ENCODE measurements around the gene ENPP1. TPM values are rescaled to one million over a fixed set of nuclear protein-coding genes. Genes with fewer than 3 reads are reported as not detected.
"Not testable (repeated sequence)": the region's sequence is repeated elsewhere in the genome, so short reads cannot be mapped to it uniquely, and the experiment has no call there.

ENPP1 gene
- total RNA-seq, 1 experiment from 2014 or later = 3.1 TPM

DNA sequence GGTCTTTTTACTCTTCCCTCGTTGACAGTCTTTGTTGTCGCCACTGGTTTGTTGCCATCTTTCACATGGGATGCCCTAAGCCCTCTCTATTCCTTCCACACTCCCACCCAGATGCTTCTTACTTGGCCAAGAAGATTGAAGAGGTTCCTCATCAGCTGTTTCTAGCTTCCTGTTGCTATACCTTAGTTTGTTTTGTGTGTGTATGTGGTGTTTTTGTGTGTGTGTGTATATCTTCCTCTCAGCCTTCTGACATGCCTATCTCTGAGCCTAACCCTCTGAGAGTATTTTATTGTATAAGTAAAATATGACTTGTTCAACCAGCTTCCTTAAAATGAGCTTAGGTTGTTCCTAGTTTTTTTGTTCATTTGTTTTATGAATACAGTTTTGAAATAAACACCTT lies 35.9 kb downstream of the ENPP1 start:
- no peak for DNase-seq
- Histone ChIP-seq H3K9me3 (no peaks in the 10 kb centered on the region), H3K4me3 (no peak overlapping the region), H3K36me3 (no peaks in the 10 kb centered on the region), H3K27me3 (no peaks in the 10 kb centered on the region)

DNA sequence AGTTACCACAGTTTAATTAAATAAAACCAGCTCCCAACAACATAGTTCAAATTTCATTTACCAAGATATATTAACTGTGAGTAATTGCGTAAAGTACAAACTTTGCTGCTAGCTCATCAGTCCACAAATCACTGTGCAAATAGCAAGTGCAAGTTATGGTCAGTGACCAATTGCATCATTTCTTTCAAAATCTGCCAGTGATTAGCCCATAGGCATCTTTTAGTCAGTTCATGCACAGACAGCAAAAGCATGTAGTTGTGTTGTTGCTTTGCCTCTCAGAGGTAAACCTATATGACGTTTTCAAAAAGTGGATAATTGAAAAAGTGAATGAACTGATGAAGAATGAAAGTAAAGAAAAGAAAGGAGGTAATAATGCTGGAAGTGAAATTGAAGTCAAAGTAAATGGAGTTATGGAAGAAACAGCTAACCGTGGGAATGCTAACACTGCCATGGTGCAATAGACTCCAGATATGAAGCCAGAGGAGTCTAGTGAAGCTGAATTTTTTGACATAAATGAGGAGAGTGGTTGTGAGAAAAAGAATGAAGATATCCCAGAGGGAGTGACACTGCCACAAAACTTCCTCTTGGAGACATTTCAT lies 36.5 kb downstream of the ENPP1 start:
- Histone ChIP-seq H3K36me3 (no peaks in the 10 kb centered on the region), H3K4me3 (no peak overlapping the region), H3K9me3 (no peaks in the 10 kb centered on the region), H3K27me3 (no peaks in the 10 kb centered on the region)
- no peak for DNase-seq

DNA sequence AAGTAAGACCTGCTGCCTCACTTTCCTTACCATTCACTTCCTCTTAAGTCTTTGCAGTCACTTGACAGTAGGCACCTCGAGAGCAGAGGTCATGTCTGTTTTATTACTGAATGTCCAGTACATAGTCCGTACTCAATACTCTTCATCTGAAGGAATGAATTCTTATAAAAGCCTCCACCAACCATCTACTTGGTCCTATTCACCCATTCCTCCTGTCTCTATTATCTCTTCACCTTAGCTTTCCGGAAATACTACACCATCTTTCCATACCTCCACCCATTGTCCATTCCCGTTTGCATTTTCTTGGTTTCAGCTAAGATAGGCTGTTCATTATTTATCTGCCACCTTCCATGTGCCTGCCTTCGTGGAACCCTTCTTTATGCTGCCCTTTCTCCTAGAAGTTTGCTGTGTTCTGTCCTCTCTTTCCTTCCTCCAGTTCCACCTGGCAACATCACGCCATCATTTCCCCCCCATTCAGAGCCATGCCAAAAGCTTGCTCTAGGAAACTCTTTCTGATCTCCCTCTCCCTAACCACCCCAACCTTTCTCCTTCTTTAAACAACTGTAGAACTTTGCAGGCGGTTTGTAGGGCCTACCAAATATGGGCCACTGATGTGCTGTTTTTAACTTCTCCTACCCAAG lies 38.3 kb downstream of the ENPP1 start:
- Histone ChIP-seq H3K36me3 (no peaks in the 10 kb centered on the region), H3K27me3 (no peaks in the 10 kb centered on the region), H3K4me3 (no peak overlapping the region), H3K9me3 (no peaks in the 10 kb centered on the region)
- no peak for DNase-seq

DNA sequence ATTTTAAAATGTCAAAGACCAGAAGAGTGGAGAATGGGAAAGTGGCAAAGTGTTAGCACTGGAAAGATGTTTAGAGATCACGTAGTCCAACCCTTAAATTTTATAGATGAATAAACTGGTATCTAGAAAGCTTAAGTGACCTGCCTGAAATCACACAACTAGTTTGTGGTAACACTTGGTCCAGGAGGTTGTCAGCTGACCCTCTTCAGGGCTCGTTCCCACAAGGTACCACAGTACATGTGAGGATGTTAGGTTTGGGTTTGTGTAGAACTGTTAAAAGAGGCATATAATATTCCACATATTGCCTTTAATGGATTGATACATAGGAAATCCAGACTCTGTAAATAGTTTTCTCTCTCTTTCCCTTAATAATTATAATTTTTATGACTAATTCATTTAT lies 39.1 kb downstream of the ENPP1 start:
- Histone ChIP-seq H3K4me3 (no peak overlapping the region), H3K27me3 (no peaks in the 10 kb centered on the region), H3K36me3 (no peaks in the 10 kb centered on the region), H3K9me3 (no peaks in the 10 kb centered on the region)
- DNase-seq = no peak

DNA sequence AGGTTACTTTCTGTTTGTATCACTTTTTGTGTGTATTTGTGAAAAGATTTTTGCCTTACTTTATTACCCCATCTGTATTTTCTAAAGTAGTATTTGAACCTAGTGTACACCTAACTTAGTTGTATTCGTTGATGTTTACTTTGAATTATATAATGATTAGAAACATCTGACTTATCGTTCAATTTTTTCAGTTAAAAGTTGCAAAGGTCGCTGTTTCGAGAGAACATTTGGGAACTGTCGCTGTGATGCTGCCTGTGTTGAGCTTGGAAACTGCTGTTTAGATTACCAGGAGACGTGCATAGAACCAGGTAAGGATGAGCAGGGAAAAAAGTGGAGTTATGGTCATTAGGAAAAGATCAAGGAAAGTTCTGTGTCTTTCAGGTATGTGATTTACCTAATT lies 42.0 kb downstream of the ENPP1 start:
- Histone ChIP-seq H3K4me3 (no peak overlapping the region), H3K9me3 (no peaks in the 10 kb centered on the region), H3K27me3 (no peaks in the 10 kb centered on the region), H3K36me3 (no peaks in the 10 kb centered on the region)
- no peak for DNase-seq

DNA sequence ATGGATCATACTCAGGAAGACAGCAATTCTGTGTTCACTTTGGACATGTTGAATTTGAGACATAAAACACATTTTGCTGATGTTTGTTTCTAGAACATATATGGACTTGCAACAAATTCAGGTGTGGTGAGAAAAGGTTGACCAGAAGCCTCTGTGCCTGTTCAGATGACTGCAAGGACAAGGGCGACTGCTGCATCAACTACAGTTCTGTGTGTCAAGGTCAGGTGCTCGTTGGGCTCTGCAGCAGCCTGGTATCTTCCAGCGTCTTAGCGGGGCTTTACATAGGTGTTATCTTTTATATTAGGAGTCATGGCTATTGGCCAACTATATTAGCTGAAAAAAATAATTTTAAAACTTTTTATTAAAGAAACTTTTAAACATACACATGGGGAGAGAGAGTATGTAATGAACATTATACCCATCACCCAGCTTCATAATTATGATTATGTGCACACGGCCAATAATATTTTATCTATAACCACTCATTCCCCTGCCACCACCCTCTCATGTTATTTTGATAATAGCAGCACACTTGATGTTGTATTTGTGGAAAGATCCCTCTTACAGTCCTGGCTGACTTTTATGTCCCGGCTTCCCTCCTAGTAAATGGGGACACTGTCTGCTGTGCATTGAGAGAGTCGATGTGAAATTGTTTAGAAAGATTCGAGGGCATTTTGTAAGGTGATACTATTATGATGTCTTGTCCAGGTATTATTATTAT lies 43.4 kb downstream of the ENPP1 start:
- H3K9me3 ChIP-seq = no peaks in the 10 kb centered on the region
- no peaks in the 10 kb centered on the region for H3K36me3 ChIP-seq
- DNase-seq = no peak
- H3K4me3 ChIP-seq = no peak overlapping the region
- no peaks in the 10 kb centered on the region for H3K27me3 ChIP-seq

DNA sequence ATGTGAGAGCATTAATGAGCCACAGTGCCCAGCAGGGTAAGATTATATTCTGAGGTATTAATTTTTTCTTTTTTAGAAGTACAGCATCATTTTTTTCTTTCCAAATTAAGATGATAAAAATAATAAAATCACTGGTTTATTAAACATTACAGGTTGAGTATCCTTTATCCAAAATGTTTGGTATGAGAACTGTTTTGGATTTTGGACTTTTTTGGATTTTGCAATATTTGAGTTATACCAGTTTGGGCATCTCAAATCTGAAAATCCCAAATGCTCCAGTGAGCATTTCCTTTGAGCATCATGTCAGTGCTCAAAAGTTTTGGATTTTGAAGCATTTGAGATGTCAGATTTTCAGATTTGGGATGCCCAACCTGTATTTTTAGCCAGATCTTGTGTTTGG lies 44.4 kb downstream of the ENPP1 start:
- DNase-seq = no peak
- no peaks in the 10 kb centered on the region for H3K36me3 ChIP-seq

DNA sequence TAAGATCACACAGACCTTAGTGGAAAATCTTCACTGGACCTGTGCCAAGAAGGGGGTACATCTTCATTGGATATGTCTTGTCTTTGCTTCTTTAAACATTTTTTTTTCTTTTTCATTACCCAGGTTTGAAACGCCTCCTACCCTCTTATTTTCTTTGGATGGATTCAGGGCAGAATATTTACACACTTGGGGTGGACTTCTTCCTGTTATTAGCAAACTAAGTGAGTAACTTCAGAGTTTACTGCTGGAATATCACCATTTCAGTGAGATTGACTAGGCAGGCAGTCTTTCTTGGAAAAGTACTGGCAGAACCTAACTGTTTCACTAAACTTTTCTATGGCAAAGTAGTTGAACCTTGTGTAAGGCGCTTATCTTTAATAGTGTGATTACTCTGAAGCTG lies 47.0 kb downstream of the ENPP1 start:
- no peaks in the 10 kb centered on the region for H3K9me3 ChIP-seq
- H3K36me3 ChIP-seq = no peaks in the 10 kb centered on the region
- no peak for DNase-seq

More for the DNA sequence above, 44.4 kb downstream of the ENPP1 start:
- Histone ChIP-seq H3K9me3 (no peaks in the 10 kb centered on the region), H3K27me3 (no peaks in the 10 kb centered on the region), H3K4me3 (no peak overlapping the region)

DNA sequence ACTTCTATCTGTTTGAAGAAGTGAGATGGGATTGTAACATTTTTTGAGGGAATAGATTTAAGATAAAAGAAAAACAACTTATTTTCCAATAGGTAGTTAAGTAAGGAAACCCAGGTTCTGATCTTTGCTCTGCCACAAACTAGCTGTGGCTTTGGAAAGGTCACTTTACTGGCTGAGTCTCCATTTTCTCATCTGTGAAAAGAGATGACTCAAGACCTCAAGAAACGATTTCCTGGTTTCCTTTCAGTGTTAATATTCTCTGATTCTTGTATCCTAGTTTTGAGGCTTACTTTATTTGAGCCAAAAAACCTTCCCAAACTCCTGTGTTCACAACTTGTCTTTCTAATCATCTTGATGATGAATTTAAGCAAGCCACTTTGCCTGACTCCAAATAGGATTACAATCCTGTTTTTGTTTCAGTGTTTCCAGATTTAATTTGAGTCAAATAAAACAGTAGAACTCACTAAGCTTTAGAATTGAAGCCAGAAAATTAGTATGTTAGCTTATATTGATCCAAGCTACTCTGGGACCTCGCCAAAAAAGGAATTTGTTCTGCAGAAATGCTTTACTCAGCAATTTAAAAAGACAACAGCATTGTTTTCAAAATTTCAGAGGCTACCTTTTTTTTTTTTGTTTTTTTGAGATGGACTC lies 51.1 kb downstream of the ENPP1 start:
- no peak overlapping the region for H3K4me3 ChIP-seq
- H3K36me3 ChIP-seq = no peaks in the 10 kb centered on the region
- no peaks in the 10 kb centered on the region for H3K9me3 ChIP-seq
- no peak for DNase-seq
- H3K27me3 ChIP-seq = no peaks in the 10 kb centered on the region

More for the DNA sequence above, 47.0 kb downstream of the ENPP1 start:
- H3K4me3 ChIP-seq = no peak overlapping the region
- H3K27me3 ChIP-seq = no peaks in the 10 kb centered on the region

DNA sequence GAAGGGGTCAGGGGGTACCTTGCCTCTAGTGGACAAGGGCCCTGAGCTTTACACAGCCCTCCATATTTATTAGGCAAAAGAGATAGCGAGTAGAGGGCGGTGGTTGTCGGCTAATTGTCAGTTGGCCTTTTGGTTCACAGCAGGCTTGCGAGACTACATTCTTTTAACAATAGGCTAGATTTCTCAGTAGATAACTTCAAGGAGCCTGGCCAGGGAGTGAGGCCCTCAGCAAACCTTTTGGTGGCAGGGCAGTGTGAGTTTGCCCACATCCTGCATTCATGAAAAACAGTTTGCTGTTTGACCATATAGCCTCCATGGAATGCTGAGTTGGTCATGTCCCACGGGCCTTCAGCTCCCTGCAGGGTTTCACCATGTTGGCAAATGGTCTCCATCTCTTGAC lies 51.8 kb downstream of the ENPP1 start:
- H3K4me3 ChIP-seq, H3K36me3 ChIP-seq, H3K27me3 ChIP-seq, H3K9me3 ChIP-seq, DNase-seq: not testable (repeated sequence)

DNA sequence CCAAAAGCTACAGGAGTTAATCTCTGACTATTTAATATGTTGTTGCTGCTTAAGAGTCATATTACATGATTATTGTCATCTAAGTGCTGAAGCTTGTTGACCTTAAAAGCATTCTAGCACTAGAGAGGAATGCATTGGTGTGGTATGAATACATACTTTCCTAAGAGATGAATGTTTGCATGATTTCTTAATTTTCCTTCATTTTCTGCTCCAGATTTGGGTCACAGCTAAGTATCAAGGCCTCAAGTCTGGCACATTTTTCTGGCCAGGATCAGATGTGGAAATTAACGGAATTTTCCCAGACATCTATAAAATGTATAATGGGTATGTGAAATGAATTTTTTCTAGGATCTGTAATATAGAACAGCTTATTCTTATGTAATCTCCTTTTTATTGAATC lies 53.6 kb downstream of the ENPP1 start:
- no peak overlapping the region for H3K4me3 ChIP-seq
- no peak for DNase-seq
- no peaks in the 10 kb centered on the region for H3K9me3 ChIP-seq

DNA sequence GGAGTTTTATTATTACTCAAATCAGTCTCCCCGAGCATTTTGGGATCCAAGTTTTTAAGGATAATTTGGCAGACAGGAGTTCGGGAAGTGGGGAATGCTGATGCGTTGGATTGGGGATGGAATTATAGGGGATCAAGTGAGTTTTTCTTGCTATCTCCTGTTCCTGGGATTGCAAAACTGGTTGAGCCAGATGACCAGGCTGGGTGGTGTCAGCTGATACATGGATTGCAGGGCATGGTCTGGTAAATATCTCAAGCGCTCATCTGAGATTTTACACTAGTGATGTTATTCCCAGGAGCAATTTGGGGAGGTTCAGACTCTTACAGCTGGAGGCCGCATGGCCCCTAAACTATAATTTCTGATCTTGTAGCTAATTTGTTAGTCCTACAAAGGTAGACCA lies 54.7 kb downstream of the ENPP1 start:
- Histone ChIP-seq H3K27me3 (no peaks in the 10 kb centered on the region), H3K4me3 (no peak overlapping the region), H3K36me3 (no peaks in the 10 kb centered on the region), H3K9me3 (no peaks in the 10 kb centered on the region)
- DNase-seq = no peak

More for the DNA sequence above, 53.6 kb downstream of the ENPP1 start:
- Histone ChIP-seq H3K36me3 (no peaks in the 10 kb centered on the region), H3K27me3 (no peaks in the 10 kb centered on the region)

DNA sequence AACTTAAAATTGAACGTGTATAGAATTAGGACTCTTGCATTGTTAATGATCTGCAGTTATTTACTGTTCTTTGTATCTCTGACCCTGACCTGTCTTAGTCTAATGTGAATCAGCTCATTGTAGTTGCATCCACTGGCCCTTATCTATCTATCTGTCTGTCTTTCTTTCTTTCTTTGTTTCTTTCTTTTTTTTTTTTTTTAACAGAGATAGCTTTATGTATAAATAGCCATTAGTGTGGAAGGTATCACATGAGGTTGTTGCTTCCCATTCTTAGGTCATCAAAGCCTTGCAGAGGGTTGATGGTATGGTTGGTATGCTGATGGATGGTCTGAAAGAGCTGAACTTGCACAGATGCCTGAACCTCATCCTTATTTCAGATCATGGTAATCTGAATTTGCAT lies 59.9 kb downstream of the ENPP1 start:
- Histone ChIP-seq H3K9me3 (no peaks in the 10 kb centered on the region), H3K4me3 (no peak overlapping the region), H3K36me3 (no peaks in the 10 kb centered on the region), H3K27me3 (no peaks in the 10 kb centered on the region)
- DNase-seq = no peak

DNA sequence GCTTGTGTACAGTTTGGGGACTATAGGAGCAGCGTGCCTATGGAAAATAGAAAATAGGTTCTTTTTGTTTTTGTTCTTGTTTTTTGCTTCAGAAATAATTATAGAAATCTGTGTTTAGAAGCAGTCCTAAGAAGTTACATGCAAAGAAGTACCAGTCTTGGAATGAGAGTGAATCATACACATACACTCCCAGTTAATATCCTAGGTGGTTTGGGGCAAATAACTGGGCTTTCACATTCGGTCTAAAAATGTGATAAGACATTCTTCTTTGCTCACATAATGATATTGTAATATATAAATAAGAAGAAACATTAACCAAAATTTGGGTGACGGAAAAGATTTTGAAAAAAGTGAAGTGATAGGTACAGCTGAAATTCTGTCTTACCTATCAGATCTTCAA lies 61.0 kb downstream of the ENPP1 start:
- Histone ChIP-seq H3K27me3 (no peaks in the 10 kb centered on the region), H3K9me3 (no peaks in the 10 kb centered on the region), H3K36me3 (no peaks in the 10 kb centered on the region), H3K4me3 (no peak overlapping the region)
- no peak for DNase-seq

DNA sequence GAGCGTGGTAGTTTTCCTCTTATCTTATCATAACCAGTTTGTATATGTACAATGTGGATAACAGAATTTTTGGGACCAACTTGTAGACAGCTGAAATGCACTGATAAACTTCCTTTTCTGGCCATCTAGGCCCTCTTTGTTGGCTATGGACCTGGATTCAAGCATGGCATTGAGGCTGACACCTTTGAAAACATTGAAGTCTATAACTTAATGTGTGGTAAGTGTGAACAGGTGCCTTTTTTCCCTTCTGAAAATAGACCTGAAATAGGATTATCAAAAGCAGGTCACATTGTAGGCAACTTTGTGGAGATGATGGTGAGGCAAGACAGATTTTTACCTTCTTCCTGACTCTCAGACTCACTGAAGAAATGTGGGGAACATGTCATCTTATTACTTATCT lies 67.8 kb downstream of the ENPP1 start:
- H3K36me3 ChIP-seq = no peaks in the 10 kb centered on the region; the same call in 1 of the 2 replicates
- DNase-seq = no peak
- H3K4me3 ChIP-seq = no peak overlapping the region
- H3K9me3 ChIP-seq = no peaks in the 10 kb centered on the region
- no peaks in the 10 kb centered on the region for H3K27me3 ChIP-seq

DNA sequence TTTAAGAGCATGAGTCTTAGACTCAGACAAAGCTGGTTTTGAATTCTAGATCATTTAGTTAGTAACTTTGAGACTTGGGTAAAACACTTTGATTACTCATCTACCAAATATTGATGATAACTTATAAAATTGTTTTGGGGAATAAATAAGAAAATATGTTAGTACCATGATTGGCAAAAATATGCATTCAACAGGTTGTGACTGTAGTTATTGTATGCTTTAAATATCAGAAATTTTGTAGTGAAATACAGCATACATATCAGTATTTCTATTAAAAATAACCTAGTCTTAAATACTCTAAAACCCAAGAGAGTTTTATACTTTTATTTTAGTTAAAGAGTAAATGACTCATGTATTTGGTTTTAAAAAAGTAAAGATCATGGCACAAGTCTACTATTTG lies 68.7 kb downstream of the ENPP1 start:
- H3K4me3 ChIP-seq = no peak overlapping the region
- no peaks in the 10 kb centered on the region; the same call in 1 of the 2 replicates for H3K36me3 ChIP-seq
- DNase-seq = no peak
- H3K9me3 ChIP-seq = no peaks in the 10 kb centered on the region
- no peaks in the 10 kb centered on the region for H3K27me3 ChIP-seq

DNA sequence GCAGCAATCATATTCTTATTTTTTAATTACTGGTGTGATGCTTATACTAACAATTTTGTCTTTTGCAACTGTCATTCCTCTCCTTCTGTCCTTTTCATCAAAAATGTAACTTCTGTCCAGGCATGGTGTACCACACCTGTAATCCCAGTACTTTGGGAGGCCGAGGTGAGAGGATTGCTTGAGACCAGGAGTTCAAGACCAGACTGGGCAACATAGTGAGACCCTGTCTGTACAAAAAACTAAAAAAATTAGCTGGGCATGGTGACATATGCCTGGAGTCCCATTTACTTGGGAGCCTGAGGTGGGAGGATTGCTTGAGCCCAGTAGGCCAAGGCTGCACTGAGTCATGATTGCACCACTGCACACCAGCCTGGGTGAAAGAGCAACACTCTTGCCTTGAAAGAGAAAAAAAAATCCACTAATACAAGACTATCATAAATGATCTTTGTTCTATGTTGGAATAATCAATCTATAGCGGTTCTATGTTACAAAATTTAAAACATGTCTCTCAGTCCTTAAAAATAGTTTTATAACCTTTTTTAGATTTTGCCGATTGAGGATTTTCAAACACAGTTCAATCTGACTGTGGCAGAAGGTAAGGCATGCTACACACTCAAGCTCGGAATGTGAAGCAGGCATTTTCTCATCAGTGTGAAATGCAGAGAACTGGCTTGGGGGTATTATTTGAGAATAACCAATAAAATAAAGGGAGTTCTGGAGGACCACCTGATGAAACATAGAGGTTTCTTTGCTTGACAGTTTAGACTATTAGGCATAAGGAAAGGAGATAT lies 70.4 kb downstream of the ENPP1 start:
- H3K27me3 ChIP-seq = no peaks in the 10 kb centered on the region
- no peaks in the 10 kb centered on the region; the same call in 1 of the 2 replicates for H3K36me3 ChIP-seq
- H3K4me3 ChIP-seq = no peak overlapping the region
- no peak for DNase-seq
- H3K9me3 ChIP-seq = no peaks in the 10 kb centered on the region
